Measurements from ENCODE around the gene WHRN.

- no peak for TF ChIP-seq CTCF (IDR thresholded peaks at IDR 0.05; ENCODE audit: insufficient read depth, low read length)
- no peak for TF ChIP-seq POLR2AphosphoS5 (IDR thresholded peaks at IDR 0.05; ENCODE audit: low read depth)
- TF ChIP-seq, protein P1, sequence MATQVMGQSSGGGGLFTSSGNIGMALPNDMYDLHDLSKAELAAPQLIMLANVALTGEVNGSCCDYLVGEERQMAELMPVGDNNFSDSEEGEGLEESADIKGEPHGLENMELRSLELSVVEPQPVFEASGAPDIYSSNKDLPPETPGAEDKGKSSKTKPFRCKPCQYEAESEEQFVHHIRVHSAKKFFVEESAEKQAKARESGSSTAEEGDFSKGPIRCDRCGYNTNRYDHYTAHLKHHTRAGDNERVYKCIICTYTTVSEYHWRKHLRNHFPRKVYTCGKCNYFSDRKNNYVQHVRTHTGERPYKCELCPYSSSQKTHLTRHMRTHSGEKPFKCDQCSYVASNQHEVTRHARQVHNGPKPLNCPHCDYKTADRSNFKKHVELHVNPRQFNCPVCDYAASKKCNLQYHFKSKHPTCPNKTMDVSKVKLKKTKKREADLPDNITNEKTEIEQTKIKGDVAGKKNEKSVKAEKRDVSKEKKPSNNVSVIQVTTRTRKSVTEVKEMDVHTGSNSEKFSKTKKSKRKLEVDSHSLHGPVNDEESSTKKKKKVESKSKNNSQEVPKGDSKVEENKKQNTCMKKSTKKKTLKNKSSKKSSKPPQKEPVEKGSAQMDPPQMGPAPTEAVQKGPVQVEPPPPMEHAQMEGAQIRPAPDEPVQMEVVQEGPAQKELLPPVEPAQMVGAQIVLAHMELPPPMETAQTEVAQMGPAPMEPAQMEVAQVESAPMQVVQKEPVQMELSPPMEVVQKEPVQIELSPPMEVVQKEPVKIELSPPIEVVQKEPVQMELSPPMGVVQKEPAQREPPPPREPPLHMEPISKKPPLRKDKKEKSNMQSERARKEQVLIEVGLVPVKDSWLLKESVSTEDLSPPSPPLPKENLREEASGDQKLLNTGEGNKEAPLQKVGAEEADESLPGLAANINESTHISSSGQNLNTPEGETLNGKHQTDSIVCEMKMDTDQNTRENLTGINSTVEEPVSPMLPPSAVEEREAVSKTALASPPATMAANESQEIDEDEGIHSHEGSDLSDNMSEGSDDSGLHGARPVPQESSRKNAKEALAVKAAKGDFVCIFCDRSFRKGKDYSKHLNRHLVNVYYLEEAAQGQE (IDR thresholded peaks at IDR 0.05; ENCODE audit: insufficient replicate concordance, low read depth) = no peak
- TF ChIP-seq GABPA (IDR thresholded peaks at IDR 0.05; ENCODE audit: low read depth) = no peak
- TF ChIP-seq SPI1 (IDR thresholded peaks at IDR 0.05; ENCODE audit: borderline replicate concordance, low read depth) = no peak
Observed at GRCh38 chr9:114400219-114400618, 105.1 kb downstream of the WHRN start.
